ENCODE data around the gene TRMU.
A peak's percentile ranks its signal among the peaks of the same experiment; 100 is the strongest.
"Not testable (repeated sequence)": the region's sequence is repeated elsewhere in the genome, so short reads cannot be mapped to it uniquely, and the experiment has no call there.

TRMU gene

DNA sequence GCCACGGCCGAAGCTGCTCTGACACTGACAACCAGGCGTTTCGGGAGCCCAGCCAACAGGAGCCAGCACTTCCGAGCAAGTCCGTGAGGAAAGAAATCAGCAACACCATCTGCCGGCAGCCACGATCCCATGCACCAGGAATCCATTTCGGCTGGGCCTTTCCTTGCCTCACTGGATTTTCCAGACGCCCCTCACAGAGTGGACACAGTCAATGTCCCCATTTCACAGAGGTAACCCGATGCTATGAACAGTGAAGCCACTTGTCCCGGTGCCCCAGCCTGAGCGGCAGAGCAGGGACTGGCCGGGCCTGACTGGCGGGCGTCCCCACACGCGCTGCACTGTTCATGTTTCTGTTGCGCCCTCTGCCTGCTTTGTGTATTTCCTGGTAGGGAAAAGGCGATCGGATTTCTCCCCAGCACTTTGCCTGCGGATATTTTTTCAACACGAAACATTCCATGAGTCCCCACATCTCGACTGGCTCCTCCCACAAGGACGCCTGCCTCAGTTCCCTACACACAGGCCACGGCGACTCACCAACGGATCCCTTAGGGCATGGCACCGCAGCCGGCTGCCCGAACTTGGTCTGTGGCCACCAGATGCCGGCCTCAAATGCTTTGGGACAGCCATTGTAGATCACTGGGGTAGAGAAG is 55.3 kb downstream of the TRMU start:
- DNase-seq = peak; percentile 59

GRCh38 chr22:46391486-46392136 is 56.1 kb downstream of the TRMU start:
- no peak for DNase-seq

DNA sequence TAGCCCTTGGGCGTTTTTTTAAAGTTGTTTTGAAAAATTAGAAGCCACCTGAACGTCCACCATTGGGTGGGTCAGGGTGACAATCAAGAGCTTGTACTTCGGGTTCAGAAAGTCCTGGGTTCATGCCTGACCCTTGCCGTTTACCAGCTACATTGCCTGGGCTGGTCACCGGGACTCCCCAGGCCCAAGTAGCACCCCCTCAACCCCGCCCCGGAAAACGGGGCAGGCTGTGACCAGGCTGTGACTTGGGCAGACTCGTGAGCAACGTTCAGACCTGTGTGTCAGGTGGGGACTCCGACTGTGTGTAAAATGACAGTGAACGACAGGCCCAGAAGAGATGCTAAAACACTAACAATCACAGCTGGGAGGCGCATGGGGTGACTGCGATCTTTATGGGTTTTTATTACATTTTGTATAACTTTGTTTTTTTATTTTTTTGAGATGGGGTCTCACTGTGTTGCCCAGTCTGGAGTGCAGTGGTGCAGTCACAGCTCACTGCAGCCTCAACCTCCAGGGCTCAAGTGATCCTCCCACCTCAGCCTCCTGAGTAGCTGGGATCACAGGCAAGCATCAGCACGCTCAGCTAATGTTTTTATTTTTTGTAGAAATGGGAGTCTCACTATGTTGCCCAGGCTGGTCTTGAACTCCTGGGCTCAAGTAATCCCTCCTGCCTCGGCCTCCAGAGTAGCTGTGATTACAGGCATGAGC is 56.8 kb downstream of the TRMU start:
- DNase-seq = no peak

DNA sequence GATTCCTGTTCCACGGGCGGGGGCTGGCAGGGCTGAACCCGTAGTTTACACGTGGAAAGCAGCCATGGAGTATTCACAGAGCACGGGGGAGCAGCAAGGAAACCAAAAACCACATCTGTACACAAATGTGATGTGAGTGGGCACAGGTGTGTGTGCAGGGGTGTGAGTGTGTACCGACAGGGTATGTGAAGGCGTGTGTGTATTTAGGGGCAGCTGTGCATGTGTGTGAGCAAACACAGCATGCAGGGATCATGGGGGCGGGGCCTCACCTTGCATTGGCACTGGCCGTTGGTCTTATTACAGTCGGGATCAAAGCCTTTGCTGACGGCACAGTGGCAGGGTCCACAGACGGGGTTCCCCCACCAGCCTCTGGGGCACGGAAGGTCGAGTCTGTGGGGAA is 58.4 kb downstream of the TRMU start:
- DNase-seq = no peak

GRCh38 chr22:46394622-46395021 is 59.1 kb downstream of the TRMU start:
- no peak for DNase-seq

DNA sequence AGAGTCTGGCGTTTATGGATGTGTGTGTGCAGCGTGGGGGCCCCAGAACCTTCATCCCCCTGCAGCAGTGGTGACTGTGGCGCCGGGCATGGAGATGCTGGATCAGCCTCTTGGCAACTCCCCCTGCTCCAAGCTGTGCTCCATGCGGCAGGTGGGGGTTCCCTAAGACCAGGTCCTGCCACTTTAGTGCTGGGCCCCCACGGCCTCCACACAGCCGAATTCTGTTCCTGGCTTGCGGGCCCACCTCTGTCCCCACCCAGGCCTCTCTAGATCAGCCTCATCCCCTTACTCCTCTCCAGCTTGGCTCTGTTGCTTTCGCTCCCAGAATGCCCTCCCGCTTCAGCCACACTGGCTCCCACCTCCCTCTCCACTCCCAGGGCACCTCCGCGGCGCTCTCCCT is 59.6 kb downstream of the TRMU start:
- no peak for DNase-seq

- not testable (repeated sequence) for DNase-seq
Observed at GRCh38 chr22:46397049-46397448, 61.5 kb downstream of the TRMU start.

DNA sequence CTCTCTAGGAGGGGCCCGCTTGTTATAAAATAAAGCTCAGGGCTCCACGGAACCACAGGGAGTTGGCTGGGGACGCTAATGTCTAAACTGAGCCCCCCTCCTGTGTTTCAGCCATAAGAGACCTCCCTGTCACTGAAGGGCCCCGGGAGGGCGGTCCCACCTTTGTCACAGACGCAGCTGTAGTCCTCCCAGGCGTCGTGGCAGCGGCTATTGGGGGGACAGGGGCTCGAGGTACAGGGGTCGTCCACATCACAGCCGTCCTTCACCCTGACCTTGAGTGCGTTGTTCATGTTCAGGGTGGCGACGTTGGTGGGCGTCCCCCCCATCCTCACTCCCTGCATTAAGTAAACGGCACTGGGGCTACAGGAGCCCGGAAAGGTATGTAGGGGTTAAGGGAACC is 62.0 kb downstream of the TRMU start:
- no peak for DNase-seq

GRCh38 chr22:46397951-46398350 is 62.4 kb downstream of the TRMU start:
- no peak for DNase-seq

DNA sequence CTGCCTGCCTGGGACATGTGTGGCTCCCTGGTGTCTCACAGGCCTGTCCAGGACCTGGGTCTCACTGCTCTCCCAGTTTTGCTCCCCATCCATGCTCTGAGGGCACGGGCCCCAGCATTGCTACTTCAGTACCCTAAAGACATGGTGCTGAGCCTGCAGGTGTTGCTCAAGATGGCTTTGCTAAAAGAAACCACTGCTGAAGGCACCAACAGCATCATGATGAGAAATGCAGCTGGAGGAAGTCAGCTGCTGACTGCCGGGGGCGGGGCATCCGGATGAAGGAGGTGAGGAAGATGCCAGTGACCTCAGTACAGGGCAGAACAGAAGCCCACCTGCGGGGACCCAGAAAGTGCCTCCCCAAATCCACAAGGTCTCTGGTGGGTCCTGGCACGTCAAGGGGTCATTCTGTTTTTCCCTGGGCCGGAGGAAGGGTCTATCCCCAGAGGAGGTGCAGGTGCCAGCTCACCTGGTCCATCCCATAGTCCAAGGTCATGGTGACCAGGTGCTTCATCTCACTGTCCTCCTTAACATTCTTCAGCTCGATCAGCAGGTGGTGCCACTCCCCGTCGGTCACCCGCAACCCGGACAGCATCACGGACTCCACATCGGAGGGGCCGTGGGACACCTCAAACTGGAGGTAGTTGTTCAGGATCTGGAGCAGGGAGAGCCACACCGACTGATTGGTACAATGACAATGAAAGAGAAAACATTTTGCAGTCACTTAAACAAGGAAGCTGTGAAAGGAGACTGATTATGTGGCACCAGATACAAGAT is 63.9 kb downstream of the TRMU start:
- peak; percentile 25 for DNase-seq

GRCh38 chr22:46401370-46401769 is 65.9 kb downstream of the TRMU start:
- DNase-seq = no peak

DNA sequence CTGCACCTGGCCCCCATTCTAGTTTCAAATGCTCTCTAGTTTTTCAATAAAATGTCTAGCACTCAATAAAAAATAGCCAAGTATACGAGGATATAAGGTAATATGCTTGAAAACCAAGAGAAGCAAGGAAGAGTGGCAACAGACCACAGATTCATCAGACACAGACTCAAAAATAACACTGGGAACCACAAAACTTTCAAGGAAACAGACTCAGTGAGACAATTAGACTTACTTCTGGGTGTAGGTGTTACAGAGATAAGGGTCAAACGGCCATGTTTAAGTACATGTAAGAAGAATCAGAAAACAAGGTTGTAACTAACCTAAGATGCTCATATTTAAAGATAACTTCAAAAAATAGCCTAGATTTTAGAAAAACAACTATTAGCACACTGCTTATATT is 67.0 kb downstream of the TRMU start:
- DNase-seq = no peak

- not testable (repeated sequence) for DNase-seq
Observed at GRCh38 chr22:46403880-46404279, 68.4 kb downstream of the TRMU start.

DNA sequence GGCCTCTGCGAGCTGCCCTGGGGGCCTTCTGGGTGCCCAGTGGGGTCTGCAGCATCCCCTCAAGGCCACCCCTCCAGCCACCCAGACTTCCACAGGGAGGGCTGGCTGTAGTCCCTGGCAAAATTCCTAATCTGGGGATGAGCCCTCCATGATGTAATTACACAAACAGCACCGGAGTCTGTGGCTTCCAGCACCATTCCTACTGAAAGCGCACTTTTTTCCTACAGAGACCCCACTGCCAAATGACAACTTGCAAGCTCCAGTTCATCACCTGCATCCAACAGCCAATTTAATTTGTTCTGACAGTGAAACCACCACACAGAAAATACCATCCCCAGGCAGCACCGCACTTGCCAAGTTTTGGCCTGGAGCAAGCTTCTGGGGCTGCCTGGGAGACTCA is 70.4 kb downstream of the TRMU start:
- no peak for DNase-seq

DNA sequence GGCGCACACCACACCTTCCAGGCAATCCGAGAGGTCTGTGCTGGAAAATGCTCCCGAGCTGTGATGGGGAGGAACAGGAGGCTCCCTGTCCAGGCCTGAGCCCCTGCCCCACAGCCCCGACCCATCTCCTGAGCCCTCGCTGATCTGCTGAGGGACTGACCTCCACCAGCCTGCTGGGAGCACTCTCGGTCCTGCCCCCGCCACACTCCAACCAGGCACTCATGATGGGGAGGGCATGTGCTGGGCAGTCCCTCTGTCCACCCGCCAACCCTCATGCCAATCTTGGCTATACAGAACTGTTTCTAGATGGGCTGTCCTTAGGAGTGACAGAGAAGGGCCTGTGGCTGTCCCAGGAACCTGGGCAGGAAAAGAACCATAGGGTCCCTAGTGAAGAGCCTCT is 70.8 kb downstream of the TRMU start:
- DNase-seq = no peak

GRCh38 chr22:46406791-46407190 is 71.3 kb downstream of the TRMU start:
- no peak for DNase-seq
